ENCODE measurements around the gene ZCCHC24.

The ZCCHC24 gene

GRCh38 chr10:79391231-79392019 is 54.0 kb downstream of the ZCCHC24 start:
- Histone ChIP-seq H3K27ac (peak overlapping the region in 1 of 2 donors; percentile 63), H3K4me3 (no peak overlapping the region)
- peak; percentile 72 for DNase-seq (ENCODE audit: low spot score)
- TF ChIP-seq, protein P1, sequence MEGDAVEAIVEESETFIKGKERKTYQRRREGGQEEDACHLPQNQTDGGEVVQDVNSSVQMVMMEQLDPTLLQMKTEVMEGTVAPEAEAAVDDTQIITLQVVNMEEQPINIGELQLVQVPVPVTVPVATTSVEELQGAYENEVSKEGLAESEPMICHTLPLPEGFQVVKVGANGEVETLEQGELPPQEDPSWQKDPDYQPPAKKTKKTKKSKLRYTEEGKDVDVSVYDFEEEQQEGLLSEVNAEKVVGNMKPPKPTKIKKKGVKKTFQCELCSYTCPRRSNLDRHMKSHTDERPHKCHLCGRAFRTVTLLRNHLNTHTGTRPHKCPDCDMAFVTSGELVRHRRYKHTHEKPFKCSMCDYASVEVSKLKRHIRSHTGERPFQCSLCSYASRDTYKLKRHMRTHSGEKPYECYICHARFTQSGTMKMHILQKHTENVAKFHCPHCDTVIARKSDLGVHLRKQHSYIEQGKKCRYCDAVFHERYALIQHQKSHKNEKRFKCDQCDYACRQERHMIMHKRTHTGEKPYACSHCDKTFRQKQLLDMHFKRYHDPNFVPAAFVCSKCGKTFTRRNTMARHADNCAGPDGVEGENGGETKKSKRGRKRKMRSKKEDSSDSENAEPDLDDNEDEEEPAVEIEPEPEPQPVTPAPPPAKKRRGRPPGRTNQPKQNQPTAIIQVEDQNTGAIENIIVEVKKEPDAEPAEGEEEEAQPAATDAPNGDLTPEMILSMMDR (IDR thresholded peaks at IDR 0.05) = no peak

DNA sequence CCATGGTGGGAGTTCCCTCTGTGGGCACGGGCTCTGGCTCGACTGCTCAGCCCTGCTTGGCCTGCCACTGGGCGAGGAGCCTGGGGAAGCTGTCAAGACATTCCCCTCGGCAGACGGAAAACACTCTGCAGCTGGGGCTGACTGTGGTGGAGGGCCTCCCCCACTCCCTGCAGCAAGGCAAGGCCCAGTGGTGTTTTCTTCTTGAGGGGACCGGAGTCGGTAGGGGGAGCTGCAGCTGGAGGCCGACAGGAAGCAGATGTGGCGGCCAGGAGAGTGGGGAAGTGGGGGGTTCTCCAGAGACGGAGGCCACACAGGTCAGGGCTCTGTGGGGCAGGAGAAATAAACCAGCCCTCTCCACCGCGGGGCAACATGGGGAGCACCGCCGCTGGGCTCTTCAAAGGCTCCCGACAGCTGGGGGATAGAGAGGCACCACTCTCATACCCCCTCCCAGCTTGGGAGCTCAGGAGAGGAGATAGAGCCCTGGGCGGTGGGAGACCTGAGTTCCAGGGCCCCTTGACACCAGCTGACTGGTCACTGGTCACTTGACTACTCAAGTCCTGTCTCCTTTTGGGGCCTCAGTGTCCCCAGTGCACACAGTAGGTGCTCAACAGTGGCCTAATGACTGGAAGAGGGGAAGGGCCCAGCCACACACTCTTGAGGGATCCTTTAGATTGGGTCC is 54.7 kb downstream of the ZCCHC24 start:
- TF ChIP-seq, protein P1 (IDR thresholded peaks at IDR 0.05) = no peak
- peak; percentile 69 for DNase-seq (ENCODE audit: low spot score)
- Histone ChIP-seq H3K27ac (peak overlapping the region in 1 of 2 donors; percentile 63), H3K4me3 (no peak overlapping the region)

- H3K27ac ChIP-seq = peak overlapping the region in 1 of 2 donors; percentile 63
- TF ChIP-seq, protein P1 (IDR thresholded peaks at IDR 0.05) = no peak
- H3K4me3 ChIP-seq = no peak overlapping the region
- no peak for DNase-seq (ENCODE audit: low spot score)
These were observed 55.4 kb downstream of the ZCCHC24 start for GRCh38 chr10:79390057-79390456.

- H3K4me3 ChIP-seq = no peak overlapping the region
- peak overlapping the region in 1 of 2 donors; percentile 38 for H3K27ac ChIP-seq
- TF ChIP-seq, protein P1 (IDR thresholded peaks at IDR 0.05) = no peak
- peak; percentile 41 for DNase-seq (ENCODE audit: low spot score)
These were observed 57.2 kb downstream of the ZCCHC24 start for GRCh38 chr10:79387974-79388850.

- TF ChIP-seq, protein P1 (IDR thresholded peaks at IDR 0.05) = no peak
- H3K4me3 ChIP-seq = no peak overlapping the region
- H3K27ac ChIP-seq = peak overlapping the region in 1 of 2 donors; percentile 10
- peak; percentile 67 for DNase-seq (ENCODE audit: low spot score)
These were observed 57.9 kb downstream of the ZCCHC24 start for GRCh38 chr10:79387466-79387973.

GRCh38 chr10:79386637-79387465 is 58.6 kb downstream of the ZCCHC24 start:
- peak; percentile 68 for DNase-seq (ENCODE audit: low spot score)
- TF ChIP-seq, protein P1 (IDR thresholded peaks at IDR 0.05) = no peak
- H3K27ac ChIP-seq = peak overlapping the region in 1 of 2 donors; percentile 7
- no peak overlapping the region for H3K4me3 ChIP-seq
